WTC11 (cell line): ENCODE data around the gene PRKAR2B. TPM values are rescaled to one million over a fixed set of nuclear protein-coding genes. Genes with fewer than 3 reads are reported as not detected.

Experiments used
- ATAC-seq: fragments of 200-7000 bp; cut with Tn5 transposase; 2 replicates; pipeline ENCODE4 v1.10.0; 2021; ENCODE audit warnings: mild to moderate bottlenecking, moderate library complexity
- CTCF ChIA-PET: fragments of 300-600 bp; sonication (Branson Sonifier 250); formaldehyde crosslinking; loops from one replicate; lab custom pipeline; 2021; ENCODE audit warnings: antibody characterized with exemption; lab: Charles Lee
- POLR2A ChIA-PET: fragments of 350-600 bp; sonication (Branson Sonifier 250); formaldehyde crosslinking; loops from one replicate; lab custom pipeline; 2021; ENCODE audit warnings: antibody characterized with exemption; lab: Charles Lee
- DNase-seq: peaks from one replicate; pipeline ENCODE4 v3.0.0; 2021; ENCODE audit warnings: low spot score
- H3K27ac Mint-ChIP-seq: 2 replicates; pipeline ENCODE4 v1.8.0; 2021; ENCODE audit warnings: mixed read lengths
- H3K27me3 Mint-ChIP-seq: 2 replicates; pipeline ENCODE4 v1.8.0; 2021; ENCODE audit warnings: low read depth, mild to moderate bottlenecking, moderate library complexity, mixed read lengths
- H3K36me3 Mint-ChIP-seq: 2 replicates; pipeline ENCODE4 v1.8.0; 2021; ENCODE audit warnings: mixed read lengths
- H3K4me1 Mint-ChIP-seq: 2 replicates; pipeline ENCODE4 v1.8.0; 2022; ENCODE audit warnings: mixed read lengths
- H3K4me3 Mint-ChIP-seq: 2 replicates; pipeline ENCODE4 v1.8.0; 2021; ENCODE audit warnings: mild to moderate bottlenecking, moderate library complexity, mixed read lengths
- H3K9me3 Mint-ChIP-seq: 2 replicates; pipeline ENCODE4 v1.8.0; 2021; ENCODE audit warnings: mixed read lengths
- ATF1 ChIP-seq: sonication (generic); formaldehyde crosslinking; IDR thresholded peaks from 2 replicates; pipeline ENCODE4 v1.8.1; 2023; ENCODE audit warnings: mild to moderate bottlenecking, moderate library complexity, missing genetic modification reagents
- E2F5 ChIP-seq: sonication (generic); formaldehyde crosslinking; IDR thresholded peaks from 2 replicates; pipeline ENCODE4 v1.8.1; 2022; ENCODE audit warnings: mild to moderate bottlenecking, moderate library complexity, missing genetic modification reagents
- ESRRA ChIP-seq: sonication (generic); formaldehyde crosslinking; IDR thresholded peaks from 2 replicates; pipeline ENCODE4 v1.8.1; 2022; ENCODE audit warnings: mild to moderate bottlenecking, missing genetic modification reagents, borderline replicate concordance
- FOXK1 ChIP-seq: sonication (generic); formaldehyde crosslinking; IDR thresholded peaks from 2 replicates; pipeline ENCODE4 v1.8.0; 2022; ENCODE audit warnings: mild to moderate bottlenecking, moderate library complexity, missing genetic modification reagents
- HMGA2 ChIP-seq: fragments of 250-450 bp; sonication (Bioruptor Pico); IDR thresholded peaks from 2 replicates; pipeline ENCODE4 v1.4.0; 2021; ENCODE audit warnings: mild to moderate bottlenecking, moderate library complexity
- JUN ChIP-seq: sonication (generic); formaldehyde crosslinking; IDR thresholded peaks from 2 replicates; pipeline ENCODE4 v1.8.0; 2023; ENCODE audit warnings: mild to moderate bottlenecking, missing genetic modification reagents
- KAT7 ChIP-seq: sonication (generic); formaldehyde crosslinking; IDR thresholded peaks from 2 replicates; pipeline ENCODE4 v1.8.1; 2023; ENCODE audit warnings: missing genetic modification reagents, mild to moderate bottlenecking, borderline replicate concordance
- MXD4 ChIP-seq: fragments of 250-450 bp; sonication (Bioruptor Pico); IDR thresholded peaks from 2 replicates; pipeline ENCODE4 v1.8.0; 2021; ENCODE audit warnings: mild to moderate bottlenecking, moderate library complexity, borderline replicate concordance
- MYBL2 ChIP-seq: sonication (generic); formaldehyde crosslinking; IDR thresholded peaks from 2 replicates; pipeline ENCODE4 v1.8.1; 2023; ENCODE audit warnings: mild to moderate bottlenecking, moderate library complexity, missing genetic modification reagents
- NFATC4 ChIP-seq: fragments of 250-450 bp; sonication (Bioruptor Pico); IDR thresholded peaks from 2 replicates; pipeline ENCODE4 v1.9.0; 2021; ENCODE audit warnings: mild to moderate bottlenecking
- STAT6 ChIP-seq: sonication (generic); formaldehyde crosslinking; conservative IDR thresholded peaks from 2 replicates; pipeline ENCODE4 v1.8.1; 2023; ENCODE audit warnings: mild to moderate bottlenecking, low read depth, missing genetic modification reagents, moderate library complexity
- ZNF317 ChIP-seq: sonication (generic); formaldehyde crosslinking; IDR thresholded peaks from 2 replicates; pipeline ENCODE4 v1.8.1; 2023; ENCODE audit warnings: low read depth, mild to moderate bottlenecking, moderate library complexity, missing genetic modification reagents, borderline replicate concordance
- ZNF512 ChIP-seq: sonication (generic); formaldehyde crosslinking; IDR thresholded peaks from 2 replicates; pipeline ENCODE4 v1.8.1; 2022; ENCODE audit warnings: missing genetic modification reagents, borderline replicate concordance
- total RNA-seq: library from RNA; stranded (reverse); gene quantifications from 3 replicates; pipeline ENCODE4 v1.2.3, GENCODE V29; 2021
- TF ChIP-seq, protein P1 (sequence below): sonication (generic); formaldehyde crosslinking; IDR thresholded peaks from 2 replicates; pipeline ENCODE4 v1.8.0; 2022; ENCODE audit warnings: mild to moderate bottlenecking, missing genetic modification reagents
- TF ChIP-seq, protein P2 (sequence below): fragments of 250-450 bp; sonication (Bioruptor Pico); IDR thresholded peaks from 2 replicates; pipeline ENCODE4 v1.9.0; 2021; ENCODE audit warnings: mild to moderate bottlenecking

Gene PRKAR2B
- total RNA-seq, 1 experiment from 2014 or later, result 29.6 TPM

DNA sequence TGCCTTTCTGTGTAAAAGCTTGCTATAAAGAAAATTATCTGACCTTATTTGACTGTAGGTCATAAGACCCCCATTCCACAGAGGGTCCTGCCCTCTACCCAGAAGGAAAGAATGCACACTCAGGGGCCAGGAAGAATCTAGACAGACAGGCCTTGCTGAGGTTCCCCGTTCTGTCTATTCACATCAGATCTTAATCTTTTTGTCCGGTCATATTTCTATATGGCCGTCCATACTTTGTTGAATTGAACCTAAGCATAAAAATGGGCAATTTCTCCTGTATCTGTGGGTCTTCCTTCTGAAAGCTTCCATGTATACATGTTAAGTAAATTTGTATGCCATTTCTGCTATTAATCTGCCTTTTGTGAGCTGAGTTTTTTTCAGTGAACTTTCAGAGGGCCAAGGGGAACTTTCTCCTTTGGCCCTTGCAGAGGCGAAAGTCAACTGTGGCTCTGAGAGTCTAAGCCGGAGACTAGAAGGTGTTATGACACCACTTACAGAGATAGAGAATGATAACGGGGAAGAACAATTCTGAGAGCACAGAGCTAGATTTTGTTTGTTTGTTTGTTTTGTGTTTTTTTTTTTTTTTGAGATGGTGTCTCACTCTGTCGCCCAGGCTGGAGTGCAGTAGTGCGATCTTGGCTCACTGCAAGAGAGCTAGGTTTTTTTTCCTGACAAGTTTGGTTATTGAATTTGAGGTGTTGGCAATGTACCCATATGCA lies 11.6 kb upstream of the PRKAR2B start (continued):
- no peak for TF ChIP-seq ESRRA (CRISPR knock-in tag)

DNA sequence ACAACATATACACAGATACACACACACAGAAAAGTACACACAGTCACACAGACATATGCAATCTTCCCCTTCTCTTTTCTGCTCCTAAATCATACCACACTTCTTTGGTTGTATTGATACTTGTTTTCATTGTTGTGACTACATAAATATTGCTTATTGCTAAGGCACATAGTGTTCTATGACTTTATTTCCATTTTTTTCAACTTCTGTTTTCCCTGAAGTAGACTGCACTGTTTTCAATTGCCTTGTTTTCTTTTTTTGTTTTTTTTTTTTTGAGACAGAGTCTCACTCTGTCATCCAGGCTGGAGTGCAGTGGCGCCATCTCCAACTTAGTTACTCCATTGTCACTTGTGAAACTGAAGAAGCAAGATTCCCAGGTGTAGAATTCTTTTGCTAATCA lies 10.0 kb upstream of the PRKAR2B start:
- ChIA-PET CTCF (no interaction called here), POLR2A (no interaction called here)
- Mint-ChIP-seq H3K36me3 (peaks cover 4% of the 10 kb centered on the region), H3K9me3 (peaks cover 15% of the 10 kb centered on the region), H3K27me3 (peaks cover 2% of the 10 kb centered on the region; the same call in 1 of the 2 replicates), H3K4me3 (no peak overlapping the region), H3K4me1 (no peaks in the 10 kb centered on the region), H3K27ac (no peak overlapping the region)
- TF ChIP-seq KAT7 (CRISPR knock-in tag) (no peak), ATF1 (no peak)
- ATAC-seq, result no peak
- DNase-seq, result no peak

GRCh38 chr7:107035446-107035845 lies 9.1 kb upstream of the PRKAR2B start:
- ATAC-seq (no peak), DNase-seq (no peak)
- Mint-ChIP-seq H3K9me3 (peaks cover 15% of the 10 kb centered on the region), H3K4me1 (no peaks in the 10 kb centered on the region), H3K4me3 (no peak overlapping the region), H3K36me3 (peaks cover 4% of the 10 kb centered on the region), H3K27ac (no peak overlapping the region), H3K27me3 (peaks cover 2% of the 10 kb centered on the region; the same call in 1 of the 2 replicates)
- ChIA-PET POLR2A (no interaction called here), CTCF (no interaction called here)
- no peak for TF ChIP-seq JUN
- no peak for TF ChIP-seq NFATC4
- TF ChIP-seq, protein P1, sequence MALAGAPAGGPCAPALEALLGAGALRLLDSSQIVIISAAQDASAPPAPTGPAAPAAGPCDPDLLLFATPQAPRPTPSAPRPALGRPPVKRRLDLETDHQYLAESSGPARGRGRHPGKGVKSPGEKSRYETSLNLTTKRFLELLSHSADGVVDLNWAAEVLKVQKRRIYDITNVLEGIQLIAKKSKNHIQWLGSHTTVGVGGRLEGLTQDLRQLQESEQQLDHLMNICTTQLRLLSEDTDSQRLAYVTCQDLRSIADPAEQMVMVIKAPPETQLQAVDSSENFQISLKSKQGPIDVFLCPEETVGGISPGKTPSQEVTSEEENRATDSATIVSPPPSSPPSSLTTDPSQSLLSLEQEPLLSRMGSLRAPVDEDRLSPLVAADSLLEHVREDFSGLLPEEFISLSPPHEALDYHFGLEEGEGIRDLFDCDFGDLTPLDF (CRISPR knock-in tag), result no peak
- TF ChIP-seq FOXK1 (CRISPR knock-in tag), result no peak
- TF ChIP-seq MYBL2 (CRISPR knock-in tag), result no peak
- no peak for TF ChIP-seq HMGA2 (CRISPR knock-in tag)
- TF ChIP-seq STAT6 (CRISPR knock-in tag), result no peak
- TF ChIP-seq E2F5 (CRISPR knock-in tag), result no peak
- no peak for TF ChIP-seq MXD4 (CRISPR knock-in tag)

GRCh38 chr7:107036535-107036934 lies 8.0 kb upstream of the PRKAR2B start:
- H3K36me3 Mint-ChIP-seq, result peaks cover 4% of the 10 kb centered on the region
- TF ChIP-seq, protein P2, sequence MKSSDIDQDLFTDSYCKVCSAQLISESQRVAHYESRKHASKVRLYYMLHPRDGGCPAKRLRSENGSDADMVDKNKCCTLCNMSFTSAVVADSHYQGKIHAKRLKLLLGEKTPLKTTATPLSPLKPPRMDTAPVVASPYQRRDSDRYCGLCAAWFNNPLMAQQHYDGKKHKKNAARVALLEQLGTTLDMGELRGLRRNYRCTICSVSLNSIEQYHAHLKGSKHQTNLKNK (CRISPR knock-in tag), result no peak
- TF ChIP-seq ZNF317 (CRISPR knock-in tag) (peak; percentile 76; the same call in 1 of the 2 replicates), ZNF512 (CRISPR knock-in tag) (no peak)
- no peak overlapping the region for H3K4me3 Mint-ChIP-seq
- H3K27me3 Mint-ChIP-seq, result peaks cover 2% of the 10 kb centered on the region; the same call in 1 of the 2 replicates
- no peaks in the 10 kb centered on the region for H3K4me1 Mint-ChIP-seq
- no peak for ATAC-seq
- no peak for DNase-seq
- peaks cover 17% of the 10 kb centered on the region for H3K9me3 Mint-ChIP-seq
- POLR2A ChIA-PET, result no interaction called here
- CTCF ChIA-PET, result no interaction called here
- H3K27ac Mint-ChIP-seq, result no peak overlapping the region
